GM19043 (cell line): ENCODE results near the gene PI4KA.
"Not testable (repeated sequence)": the region's sequence is repeated elsewhere in the genome, so short reads cannot be mapped to it uniquely, and the experiment has no call there.

ENCODE experiments used
- ATAC-seq: cut with Tn5 transposase; IDR thresholded peaks from one replicate; pipeline ENCODE4 v1.9.1; 2021; ENCODE audit warnings: low read depth; ENCODE audit not compliant: unreplicated experiment

The PI4KA gene

GRCh38 chr22:20671409-20672081 lies 187.1 kb downstream of the PI4KA start:
- no peak for ATAC-seq

- not testable (repeated sequence) for ATAC-seq
Measured at GRCh38 chr22:20670457-20671261, 188.0 kb downstream of the PI4KA start.

- not testable (repeated sequence) for ATAC-seq
Measured at GRCh38 chr22:20669884-20670283, 188.7 kb downstream of the PI4KA start.

- not testable (repeated sequence) for ATAC-seq
Measured at GRCh38 chr22:20669471-20669870, 189.1 kb downstream of the PI4KA start.

- ATAC-seq: not testable (repeated sequence)
Measured at GRCh38 chr22:20668769-20669168, 189.8 kb downstream of the PI4KA start.

- not testable (repeated sequence) for ATAC-seq
Measured at GRCh38 chr22:20668226-20668625, 190.4 kb downstream of the PI4KA start.

- ATAC-seq: not testable (repeated sequence)
Measured at GRCh38 chr22:20667548-20667947, 191.1 kb downstream of the PI4KA start.

GRCh38 chr22:20666560-20666959 lies 192.1 kb downstream of the PI4KA start:
- ATAC-seq: no peak

GRCh38 chr22:20664594-20664959 lies 194.0 kb downstream of the PI4KA start:
- ATAC-seq: no peak

GRCh38 chr22:20663941-20664593 lies 194.5 kb downstream of the PI4KA start:
- ATAC-seq: no peak

- ATAC-seq: no peak
Measured at GRCh38 chr22:20663137-20663828, 195.3 kb downstream of the PI4KA start.

GRCh38 chr22:20662524-20663036 lies 196.0 kb downstream of the PI4KA start:
- ATAC-seq: not testable (repeated sequence)

- ATAC-seq: no peak
Measured at GRCh38 chr22:20661473-20661872, 197.1 kb downstream of the PI4KA start.

- no peak for ATAC-seq
Measured at GRCh38 chr22:20660441-20661054, 198.1 kb downstream of the PI4KA start.

- ATAC-seq: no peak
Measured at GRCh38 chr22:20659920-20660319, 198.7 kb downstream of the PI4KA start.

- no peak for ATAC-seq
Measured at GRCh38 chr22:20659258-20659657, 199.4 kb downstream of the PI4KA start.

- no peak for ATAC-seq
Measured at GRCh38 chr22:20658433-20659222, 200.0 kb downstream of the PI4KA start.

GRCh38 chr22:20657963-20658362 lies 200.6 kb downstream of the PI4KA start:
- no peak for ATAC-seq
